Measurements from ENCODE around the gene IFI27L2. TPM values are rescaled to one million over a fixed set of nuclear protein-coding genes. Genes with fewer than 3 reads are reported as not detected.

Gene IFI27L2
- total RNA-seq, 1 experiment from 2014 or later, result 4.7 TPM

GRCh38 chr14:94113908-94114588 lies 15.4 kb downstream of the IFI27L2 start:
- H3K9me3 Mint-ChIP-seq (ENCODE audit: unreplicated experiment), result no peaks in the 10 kb centered on the region
- no peak for TF ChIP-seq CTCF (IDR thresholded peaks at IDR 0.05; ENCODE audit: insufficient read depth in 1 of 2, low read depth in 1 of 2, low read length in 1 of 2, severe bottlenecking in 1 of 2, unreplicated experiment in 1 of 2)
- POLR2A ChIA-PET, result no interaction called here
- DNase-seq, result no peak
- no TSS peak for BruUV-seq (replicated peaks)
- intact Hi-C loops (cut with micrococcal nuclease; ENCODE audit: unreplicated experiment), result no loop called here
- Histone ChIP-seq H3K9me3 (no peaks in the 10 kb centered on the region), H3K4me3 (ENCODE audit: low read depth, low read length) (no peak overlapping the region), H3K4me1 (no peaks in the 10 kb centered on the region), H3K36me3 (ENCODE audit: control insufficient read depth, insufficient read depth, low read length) (no peaks in the 10 kb centered on the region), H3K27me3 (replicated peaks; ENCODE audit: control insufficient read depth, insufficient read depth, low read length) (no peaks in the 10 kb centered on the region)
- CTCF ChIA-PET, result no interaction called here
- H3K27ac Mint-ChIP-seq (ENCODE audit: unreplicated experiment), result no peak overlapping the region
- no peaks in the 10 kb centered on the region for H3K36me3 Mint-ChIP-seq (ENCODE audit: insufficient read depth, unreplicated experiment)
- no peaks in the 10 kb centered on the region for H3K4me1 Mint-ChIP-seq (ENCODE audit: low read depth, unreplicated experiment)
- H3K4me3 Mint-ChIP-seq (ENCODE audit: unreplicated experiment), result no peak overlapping the region
- H3K27me3 Mint-ChIP-seq (ENCODE audit: insufficient read depth, unreplicated experiment), result peaks cover 4% of the 10 kb centered on the region

GRCh38 chr14:94113490-94113889 lies 15.9 kb downstream of the IFI27L2 start:
- BruUV-seq (replicated peaks), result no TSS peak
- POLR2A ChIA-PET, result no interaction called here
- no peaks in the 10 kb centered on the region for H3K36me3 Mint-ChIP-seq (ENCODE audit: insufficient read depth, unreplicated experiment)

GRCh38 chr14:94113073-94113472 lies 16.3 kb downstream of the IFI27L2 start:
- Mint-ChIP-seq H3K27me3 (ENCODE audit: insufficient read depth, unreplicated experiment) (peaks cover 4% of the 10 kb centered on the region), H3K4me3 (ENCODE audit: unreplicated experiment) (no peak overlapping the region), H3K27ac (ENCODE audit: unreplicated experiment) (no peak overlapping the region), H3K9me3 (ENCODE audit: unreplicated experiment) (no peaks in the 10 kb centered on the region), H3K36me3 (ENCODE audit: insufficient read depth, unreplicated experiment) (no peaks in the 10 kb centered on the region), H3K4me1 (ENCODE audit: low read depth, unreplicated experiment) (no peaks in the 10 kb centered on the region)
- no peaks in the 10 kb centered on the region for H3K27me3 ChIP-seq (replicated peaks; ENCODE audit: control insufficient read depth, insufficient read depth, low read length)
- H3K36me3 ChIP-seq (ENCODE audit: control insufficient read depth, insufficient read depth, low read length), result no peaks in the 10 kb centered on the region
- no peaks in the 10 kb centered on the region for H3K4me1 ChIP-seq
- no peak for DNase-seq
- intact Hi-C loops (cut with micrococcal nuclease; ENCODE audit: unreplicated experiment), result no loop called here
- TF ChIP-seq CTCF (IDR thresholded peaks at IDR 0.05; ENCODE audit: insufficient read depth in 1 of 2, low read depth in 1 of 2, low read length in 1 of 2, severe bottlenecking in 1 of 2, unreplicated experiment in 1 of 2), result no peak
- no peaks in the 10 kb centered on the region for H3K9me3 ChIP-seq
- BruUV-seq (replicated peaks), result no TSS peak
- ChIA-PET POLR2A (no interaction called here), CTCF (no interaction called here)
- no peak overlapping the region for H3K4me3 ChIP-seq (ENCODE audit: low read depth, low read length)

More at GRCh38 chr14:94113490-94113889, 15.9 kb downstream of the IFI27L2 start:
- H3K4me1 ChIP-seq, result no peaks in the 10 kb centered on the region
- Mint-ChIP-seq H3K4me1 (ENCODE audit: low read depth, unreplicated experiment) (no peaks in the 10 kb centered on the region), H3K4me3 (ENCODE audit: unreplicated experiment) (no peak overlapping the region), H3K27me3 (ENCODE audit: insufficient read depth, unreplicated experiment) (peaks cover 4% of the 10 kb centered on the region), H3K27ac (ENCODE audit: unreplicated experiment) (no peak overlapping the region), H3K9me3 (ENCODE audit: unreplicated experiment) (no peaks in the 10 kb centered on the region)
- no peaks in the 10 kb centered on the region for H3K9me3 ChIP-seq
- DNase-seq, result no peak
- CTCF ChIA-PET, result no interaction called here
- intact Hi-C loops (cut with micrococcal nuclease; ENCODE audit: unreplicated experiment), result no loop called here
- H3K4me3 ChIP-seq (ENCODE audit: low read depth, low read length), result no peak overlapping the region
- no peaks in the 10 kb centered on the region for H3K27me3 ChIP-seq (replicated peaks; ENCODE audit: control insufficient read depth, insufficient read depth, low read length)
- TF ChIP-seq CTCF (IDR thresholded peaks at IDR 0.05; ENCODE audit: insufficient read depth in 1 of 2, low read depth in 1 of 2, low read length in 1 of 2, severe bottlenecking in 1 of 2, unreplicated experiment in 1 of 2), result no peak
- no peaks in the 10 kb centered on the region for H3K36me3 ChIP-seq (ENCODE audit: control insufficient read depth, insufficient read depth, low read length)
